ENCODE measurements around the gene ACAD10.

- TF ChIP-seq CTCF (conservative IDR thresholded peaks at IDR 0.05; ENCODE audit: low read depth, low read length) (no peak), EZH2 (IDR thresholded peaks at IDR 0.05; ENCODE audit: borderline replicate concordance, low read depth, low read length, poor library complexity, severe bottlenecking) (no peak)
Observed at GRCh38 chr12:111780615-111781014, 94.8 kb downstream of the ACAD10 start.

Measured in A673 (cell line).